ENCODE results near the gene CIDEA. TPM values are rescaled to one million over a fixed set of nuclear protein-coding genes. Genes with fewer than 3 reads are reported as not detected.
A peak's percentile ranks its signal among the peaks of the same experiment; 100 is the strongest.

CIDEA gene
- total RNA-seq, 1 experiment from 2014 or later, result not detected

GRCh38 chr18:12278741-12279682 lies 24.9 kb downstream of the CIDEA start:
- Histone ChIP-seq H2AFZ (ENCODE audit: low read length) (peak overlapping the region; percentile 32), H3K79me2 (ENCODE audit: insufficient read depth, low read length) (no peaks in the 10 kb centered on the region), H2BK20ac (ENCODE audit: low read depth, low read length, poor library complexity, severe bottlenecking) (no peak overlapping the region), H3K18ac (ENCODE audit: insufficient read length, low read depth, low read length) (peak overlapping the region; percentile 92), H3K79me1 (ENCODE audit: insufficient read depth, low read depth, low read length, poor library complexity, severe bottlenecking) (no peaks in the 10 kb centered on the region), H3T11ph (ENCODE audit: low read length) (no peak overlapping the region), H3K4ac (ENCODE audit: low read depth, low read length) (no peak overlapping the region; the same call in 1 of the 2 replicates), H4K91ac (ENCODE audit: insufficient read length, low read depth, low read length) (no peak overlapping the region), H2BK5ac (ENCODE audit: insufficient read length, low read length) (no peak overlapping the region), H3K4me1 (ENCODE audit: insufficient read depth, low read length) (no peaks in the 10 kb centered on the region; the same call in 1 of the 2 replicates), H2BK120ac (ENCODE audit: low read depth, low read length, poor library complexity, severe bottlenecking) (no peak overlapping the region), H3K56ac (ENCODE audit: insufficient read length, low read depth, low read length) (no peak overlapping the region), H3K23ac (ENCODE audit: insufficient read length, low read depth, low read length) (no peak overlapping the region), H2BK12ac (ENCODE audit: insufficient read length, low read depth, low read length) (peak overlapping the region; percentile 11), H3K4me2 (ENCODE audit: insufficient read depth, insufficient read length, low read length) (no peak overlapping the region), H3K14ac (ENCODE audit: insufficient read depth, low read length) (peak overlapping the region; percentile 79; the same call in 1 of the 2 replicates), H3K9ac (ENCODE audit: extremely low read depth, insufficient read length, low read length) (peak overlapping the region; percentile 10), H3K27ac (ENCODE audit: insufficient read length, low read depth, low read length) (no peak overlapping the region), H3K9me3 (ENCODE audit: control insufficient read depth, low read depth, low read length) (no peaks in the 10 kb centered on the region), H4K8ac (replicated peaks; ENCODE audit: insufficient read length, low read depth, low read length) (peak overlapping the region; percentile 7), H3K23me2 (ENCODE audit: insufficient read length, low read depth, low read length, poor library complexity, severe bottlenecking) (peaks cover 2% of the 10 kb centered on the region), H4K5ac (ENCODE audit: insufficient read length, low read depth, low read length) (no peak overlapping the region), H2BK15ac (ENCODE audit: low read depth, low read length) (no peak overlapping the region), H4K20me1 (ENCODE audit: control insufficient read depth, insufficient read depth, insufficient read length) (no peaks in the 10 kb centered on the region), H3K27me3 (ENCODE audit: insufficient read depth, low read length) (no peaks in the 10 kb centered on the region; the same call in 1 of the 2 replicates), H2AK5ac (ENCODE audit: insufficient read length, low read length) (no peak overlapping the region)
- Mint-ChIP-seq H3K4me1 (peaks cover 15 to 22% of the 10 kb centered on the region in 2 experiments), H3K4me3 (no peak overlapping the region; a peak in 1 of 5 replicates), H3K27ac (peak overlapping the region; percentile 84 to 95 (median 89); a peak in 5 of 7 replicates), H3K9me3 (no peaks in the 10 kb centered on the region), H3K36me3 (ENCODE audit: insufficient read depth in 1 of 3, low read depth in 3 of 3) (no peaks in the 10 kb centered on the region; a peak in 1 of 7 replicates), H3K27me3 (ENCODE audit: low read depth) (peaks cover 12% of the 10 kb centered on the region)
- 0 out of 3 replicates have a peak, but pooled peaks have one; percentile 16 for TF ChIP-seq CTCF (conservative IDR thresholded peaks at IDR 0.05)
- no CpG with 5 or more reads among the region's 30 CpGs for WGBS (ENCODE audit: extremely low coverage, insufficient read length, low lambda C conversion rate)
- DNase-seq, result peak; percentile 90
